LNCaP clone FGC (cell line): Measurements from ENCODE around the gene GPR55.

Experiments
- DNase-seq: peaks from one replicate; pipeline ENCODE4 v3.0.0-alpha.2; 2011; ENCODE audit warnings: low read depth
- H3K4me3 ChIP-seq: 2 replicates; pipeline ENCODE4 v1.5.1; 2011; ENCODE audit warnings: mild to moderate bottlenecking, low read depth, low read length, control low read depth
- TF ChIP-seq, protein P1 (sequence below): IDR thresholded peaks from 2 replicates; pipeline ENCODE4 v1.5.1; 2012; ENCODE audit warnings: mild to moderate bottlenecking; ENCODE audit not compliant: control insufficient read depth, insufficient read depth; ENCODE audit errors: extremely low read depth

GPR55 gene

DNA sequence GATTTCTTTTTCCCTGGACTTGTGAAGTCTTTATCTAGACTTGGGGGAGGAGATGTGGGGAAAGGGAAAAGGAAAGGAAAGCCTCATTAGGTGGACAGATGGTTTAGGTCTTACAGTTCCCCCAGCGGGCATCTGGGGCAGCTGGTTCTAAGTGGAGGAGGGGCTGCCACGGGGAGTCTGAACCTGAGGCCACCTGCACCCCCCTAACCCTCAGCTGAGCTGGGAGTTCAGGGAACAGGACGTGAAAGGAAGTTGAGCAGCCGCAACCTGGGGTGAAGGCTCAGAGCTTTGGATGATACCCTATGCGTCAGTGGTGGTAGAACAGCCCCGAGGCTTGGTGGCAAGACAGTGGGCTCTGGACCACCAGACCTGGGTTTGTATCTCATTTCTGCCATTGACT lies 33.5 kb downstream of the GPR55 start:
- DNase-seq = no peak
- TF ChIP-seq, protein P1, sequence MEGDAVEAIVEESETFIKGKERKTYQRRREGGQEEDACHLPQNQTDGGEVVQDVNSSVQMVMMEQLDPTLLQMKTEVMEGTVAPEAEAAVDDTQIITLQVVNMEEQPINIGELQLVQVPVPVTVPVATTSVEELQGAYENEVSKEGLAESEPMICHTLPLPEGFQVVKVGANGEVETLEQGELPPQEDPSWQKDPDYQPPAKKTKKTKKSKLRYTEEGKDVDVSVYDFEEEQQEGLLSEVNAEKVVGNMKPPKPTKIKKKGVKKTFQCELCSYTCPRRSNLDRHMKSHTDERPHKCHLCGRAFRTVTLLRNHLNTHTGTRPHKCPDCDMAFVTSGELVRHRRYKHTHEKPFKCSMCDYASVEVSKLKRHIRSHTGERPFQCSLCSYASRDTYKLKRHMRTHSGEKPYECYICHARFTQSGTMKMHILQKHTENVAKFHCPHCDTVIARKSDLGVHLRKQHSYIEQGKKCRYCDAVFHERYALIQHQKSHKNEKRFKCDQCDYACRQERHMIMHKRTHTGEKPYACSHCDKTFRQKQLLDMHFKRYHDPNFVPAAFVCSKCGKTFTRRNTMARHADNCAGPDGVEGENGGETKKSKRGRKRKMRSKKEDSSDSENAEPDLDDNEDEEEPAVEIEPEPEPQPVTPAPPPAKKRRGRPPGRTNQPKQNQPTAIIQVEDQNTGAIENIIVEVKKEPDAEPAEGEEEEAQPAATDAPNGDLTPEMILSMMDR = no peak
- H3K4me3 ChIP-seq = no peak overlapping the region

DNA sequence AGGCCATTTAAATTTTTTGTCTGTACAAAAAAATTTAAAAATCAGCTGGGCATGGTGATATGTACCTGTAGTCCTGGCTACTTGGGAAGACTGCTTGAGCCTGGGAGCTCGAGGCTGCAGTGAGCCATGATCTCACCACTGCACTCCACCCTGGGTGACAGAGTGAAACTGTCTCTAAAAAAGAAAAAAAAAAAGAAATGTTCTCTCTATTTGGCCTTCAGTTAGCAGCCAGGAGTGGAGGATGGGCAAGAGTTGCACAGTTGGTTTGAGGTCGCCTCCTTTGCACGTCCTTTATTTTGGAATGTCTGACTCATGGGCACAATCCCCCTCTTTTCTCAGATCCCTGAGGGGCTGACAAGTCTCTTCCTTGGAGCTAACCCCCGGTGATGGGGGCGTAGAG lies 34.0 kb downstream of the GPR55 start:
- no peak for DNase-seq
- TF ChIP-seq, protein P1 = no peak
- H3K4me3 ChIP-seq = no peak overlapping the region

DNA sequence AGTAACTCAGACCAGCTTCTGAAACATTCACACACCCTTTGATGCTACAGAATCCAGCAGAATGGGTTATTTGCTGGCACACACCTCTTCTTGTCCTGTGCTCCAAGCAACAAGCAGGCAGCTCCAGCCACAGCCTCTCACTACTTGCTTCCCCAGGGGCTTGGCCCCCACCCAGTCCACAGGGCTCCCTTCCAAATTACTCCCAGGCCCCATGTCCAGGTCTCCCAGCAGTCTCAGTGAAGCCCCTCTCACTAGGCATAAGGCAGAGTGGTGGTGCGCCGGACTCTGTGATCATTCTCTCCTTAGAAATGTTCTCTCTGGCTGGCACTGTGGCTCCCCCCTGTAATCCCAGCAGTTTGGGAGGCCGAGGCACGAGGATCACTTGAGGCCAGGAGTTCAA lies 34.4 kb downstream of the GPR55 start:
- no peak overlapping the region for H3K4me3 ChIP-seq
- TF ChIP-seq, protein P1 = no peak
- no peak for DNase-seq

DNA sequence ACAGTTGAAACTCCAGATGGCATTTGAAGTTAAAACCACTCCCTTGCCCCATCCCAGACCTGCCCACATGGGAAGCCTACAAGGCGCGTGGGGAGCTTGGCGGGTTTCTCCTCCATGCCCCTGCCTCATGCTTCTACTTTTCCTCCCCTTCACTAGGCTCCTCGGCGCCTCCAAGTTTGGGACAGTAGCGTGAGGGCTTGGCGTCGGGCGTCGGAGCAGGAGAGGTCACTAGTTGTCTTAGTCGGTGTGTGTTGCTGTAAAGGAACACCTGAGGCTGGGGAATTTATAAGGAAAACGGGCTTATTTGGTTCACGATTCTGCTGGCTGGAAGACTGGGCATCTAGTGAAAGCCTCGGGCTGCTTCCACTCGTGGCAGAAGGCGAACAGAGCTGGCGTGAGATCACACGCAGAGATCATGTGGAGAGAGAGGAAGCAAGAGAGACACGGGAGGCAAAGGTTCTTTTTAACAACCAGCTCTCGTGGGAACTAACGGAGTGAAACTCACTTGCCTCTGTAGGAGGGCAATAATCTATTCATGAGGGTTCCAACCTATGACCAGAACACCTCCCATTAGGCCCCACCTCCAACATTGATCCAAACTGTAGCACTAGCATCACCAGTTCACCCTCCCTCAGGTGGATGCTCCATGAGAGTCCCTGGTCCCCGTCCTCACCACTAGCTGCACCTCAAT lies 35.0 kb downstream of the GPR55 start:
- TF ChIP-seq, protein P1 = no peak
- no peak overlapping the region for H3K4me3 ChIP-seq
- DNase-seq = no peak

DNA sequence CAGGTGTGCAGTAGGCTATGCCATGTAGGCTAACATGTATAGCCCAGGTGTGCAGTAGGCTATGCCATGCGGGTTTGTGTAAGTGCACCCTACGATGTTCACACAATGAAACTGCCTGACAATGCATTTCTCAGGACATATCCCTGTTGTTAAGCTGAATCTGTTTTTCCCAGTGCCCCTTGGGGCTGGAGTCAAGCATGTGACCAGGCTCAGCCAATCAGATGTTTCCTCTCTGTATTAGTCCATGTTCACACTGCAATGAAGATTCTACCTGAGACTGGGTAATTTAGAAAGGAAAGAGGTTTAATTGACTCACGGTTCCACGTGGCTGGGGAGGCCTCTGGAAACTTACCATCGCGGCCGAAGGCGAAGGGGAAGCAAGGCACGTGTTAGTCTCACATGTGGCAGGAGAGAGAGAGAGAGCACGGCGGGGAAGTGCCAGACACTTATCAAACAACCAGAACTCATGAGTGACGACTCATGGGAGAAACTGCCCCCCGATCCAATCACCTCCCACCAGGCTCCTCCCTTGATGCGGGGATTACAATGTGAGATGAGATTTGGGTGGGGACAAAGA lies 36.1 kb downstream of the GPR55 start:
- DNase-seq = no peak
- TF ChIP-seq, protein P1 = no peak
- H3K4me3 ChIP-seq = no peak overlapping the region

DNA sequence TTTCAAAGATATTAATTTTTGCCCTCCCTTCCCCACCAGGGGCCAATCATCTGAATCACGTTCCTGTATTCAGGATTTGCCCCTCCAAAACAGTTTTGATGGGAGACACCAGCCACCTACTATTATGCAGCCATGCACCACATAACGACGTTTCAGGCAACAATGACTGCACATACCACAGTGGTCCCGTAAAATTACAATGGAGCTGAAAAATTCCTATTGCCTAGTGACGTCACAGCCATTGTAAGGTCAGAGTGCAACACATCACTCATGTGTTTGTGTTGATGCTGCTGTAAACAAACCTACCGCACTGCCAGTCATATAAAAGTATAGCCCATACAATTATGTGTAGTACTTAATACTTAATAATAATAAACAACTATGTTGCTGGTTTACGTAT lies 37.7 kb downstream of the GPR55 start:
- H3K4me3 ChIP-seq = no peak overlapping the region
- TF ChIP-seq, protein P1 = no peak
- DNase-seq = no peak

DNA sequence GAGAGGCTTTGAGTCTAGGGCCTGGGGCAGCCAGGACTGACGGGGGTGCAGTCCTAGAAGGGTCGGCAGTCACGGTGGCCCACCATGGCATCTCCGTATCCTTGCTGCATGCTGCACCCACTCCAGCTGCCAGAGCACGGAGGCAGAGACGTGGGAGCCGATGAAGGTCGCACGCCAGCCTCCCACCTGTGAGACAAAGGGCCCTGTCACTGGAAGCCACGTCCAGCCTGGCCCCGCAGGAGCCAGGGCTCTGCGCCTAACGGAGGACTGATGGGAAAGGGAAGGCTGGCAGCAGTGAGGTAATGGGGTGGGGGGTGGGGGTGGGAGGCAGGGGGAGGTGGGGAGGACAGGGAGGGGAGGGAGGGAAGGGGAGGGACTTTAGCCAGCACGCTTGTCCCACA lies 38.4 kb downstream of the GPR55 start:
- no peak for DNase-seq
- H3K4me3 ChIP-seq = no peak overlapping the region
- TF ChIP-seq, protein P1 = no peak
